Kidney glomerular epithelial cell (primary cell): ENCODE data around the gene GNG7.
"Not testable (repeated sequence)": the region's sequence is repeated elsewhere in the genome, so short reads cannot be mapped to it uniquely, and the experiment has no call there.

ENCODE experiments used
- DNase-seq: peaks from one replicate; lab custom pipeline; 2025; lab: John Stamatoyannopoulos, UW

GNG7 gene

GRCh38 chr19:2575734-2576481, 126.6 kb downstream of the GNG7 start:
- DNase-seq, result no peak

- no peak for DNase-seq
These were observed 127.4 kb downstream of the GNG7 start for GRCh38 chr19:2574971-2575630.

- no peak for DNase-seq
These were observed 128.0 kb downstream of the GNG7 start for GRCh38 chr19:2574478-2574931.

GRCh38 chr19:2573916-2574315, 128.6 kb downstream of the GNG7 start:
- DNase-seq, result no peak

- DNase-seq, result not testable (repeated sequence)
These were observed 130.3 kb downstream of the GNG7 start for GRCh38 chr19:2572152-2572551.

GRCh38 chr19:2569596-2570465, 132.7 kb downstream of the GNG7 start:
- DNase-seq, result no peak

- DNase-seq, result no peak
These were observed 134.5 kb downstream of the GNG7 start for GRCh38 chr19:2567996-2568395.

GRCh38 chr19:2567580-2567979, 134.9 kb downstream of the GNG7 start:
- DNase-seq, result no peak

- not testable (repeated sequence) for DNase-seq
These were observed 138.9 kb downstream of the GNG7 start for GRCh38 chr19:2563546-2563945.

GRCh38 chr19:2561895-2562294, 140.6 kb downstream of the GNG7 start:
- no peak for DNase-seq

- no peak for DNase-seq
These were observed 141.3 kb downstream of the GNG7 start for GRCh38 chr19:2561221-2561620.

- no peak for DNase-seq
These were observed 142.1 kb downstream of the GNG7 start for GRCh38 chr19:2560369-2560768.

- no peak for DNase-seq
These were observed 144.0 kb downstream of the GNG7 start for GRCh38 chr19:2558543-2558942.

GRCh38 chr19:2558131-2558530, 144.4 kb downstream of the GNG7 start:
- not testable (repeated sequence) for DNase-seq

GRCh38 chr19:2557093-2557440, 145.4 kb downstream of the GNG7 start:
- DNase-seq, result no peak

GRCh38 chr19:2556221-2557092, 146.0 kb downstream of the GNG7 start:
- DNase-seq, result no peak

- no peak for DNase-seq
These were observed 146.9 kb downstream of the GNG7 start for GRCh38 chr19:2555422-2556220.

GRCh38 chr19:2554856-2555255, 147.6 kb downstream of the GNG7 start:
- DNase-seq, result no peak

- DNase-seq, result no peak
These were observed 149.0 kb downstream of the GNG7 start for GRCh38 chr19:2553510-2553909.

GRCh38 chr19:2552859-2553258, 149.6 kb downstream of the GNG7 start:
- no peak for DNase-seq

GRCh38 chr19:2551864-2552185, 150.7 kb downstream of the GNG7 start:
- DNase-seq, result no peak
